Measurements from ENCODE around the gene BORCS6.

DNA sequence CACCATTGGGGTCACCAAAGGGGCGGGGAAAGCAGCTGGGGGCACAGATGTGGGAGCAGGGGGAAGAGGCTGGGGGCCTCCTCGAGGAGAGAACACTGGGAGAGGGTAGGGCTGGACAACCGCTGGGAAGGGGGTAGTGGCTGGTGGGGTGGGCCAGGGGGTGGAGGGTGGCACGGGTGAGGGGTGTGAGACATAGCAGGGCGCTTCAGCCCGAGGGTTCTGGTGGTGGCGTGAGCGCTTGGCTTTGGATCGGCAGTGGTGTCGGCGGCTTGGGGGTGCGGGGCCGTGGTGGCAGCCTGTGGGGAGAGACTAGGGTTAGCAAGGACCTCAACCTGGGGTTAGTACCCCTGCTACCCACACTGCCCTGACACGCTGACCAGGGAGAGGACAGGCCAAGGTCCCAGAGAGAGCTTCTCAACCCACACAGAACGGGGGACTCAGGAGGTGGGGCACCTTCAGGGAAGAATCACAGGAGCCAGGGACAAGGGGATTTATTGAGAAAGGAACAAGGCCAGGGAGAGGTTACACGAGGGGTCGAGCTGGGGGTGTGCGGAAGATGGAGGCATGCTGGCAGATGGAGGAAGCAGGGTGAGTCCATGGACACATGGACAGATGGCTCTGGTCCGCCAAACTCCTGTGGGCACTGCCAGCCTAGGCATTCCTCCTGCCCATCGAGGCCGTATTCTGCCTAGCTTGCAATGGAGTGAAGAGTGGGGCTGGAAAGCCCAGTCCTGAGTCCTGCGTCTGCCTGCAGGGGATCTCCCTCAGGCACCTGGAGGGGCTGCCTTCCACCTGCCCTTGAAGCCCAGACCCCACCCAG is 46.2 kb downstream of the BORCS6 start:
- TF ChIP-seq GATA3 (IDR thresholded peaks at IDR 0.05; ENCODE audit: low read depth, low read length) (no peak), GATA2 (IDR thresholded peaks at IDR 0.05; ENCODE audit: low read depth, low read length) (no peak)

Data from SH-SY5Y (cell line).